ENCODE results near the gene BACH2. TPM values are rescaled to one million over a fixed set of nuclear protein-coding genes. Genes with fewer than 3 reads are reported as not detected.

The BACH2 gene
- total RNA-seq, 6 donors from 2014 or later = 3.1 to 6.8 (median 5.3) TPM

DNA sequence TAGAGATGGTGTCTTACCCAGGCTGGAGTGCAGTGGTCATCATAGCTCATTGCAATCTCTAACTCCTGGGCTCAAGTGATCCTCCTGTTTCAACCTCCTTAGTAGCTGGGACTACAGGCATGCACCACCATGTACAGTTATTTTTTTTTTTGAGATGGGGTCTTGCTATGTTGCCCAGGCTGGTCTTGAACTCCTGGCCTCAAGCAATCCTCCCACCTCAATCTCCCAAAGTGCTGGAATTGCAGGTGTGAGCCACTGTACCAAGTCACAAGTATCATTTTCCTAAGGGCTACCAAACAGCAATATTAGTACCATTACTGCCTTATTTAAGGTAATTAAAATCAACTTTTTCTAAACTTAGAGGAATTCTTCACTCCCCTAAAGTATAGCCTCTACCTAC lies 49.4 kb downstream of the BACH2 start:
- H3K27ac ChIP-seq = no peak overlapping the region
- no peak for TF ChIP-seq POLR2AphosphoS5 (IDR thresholded peaks at IDR 0.05)
- no peak for TF ChIP-seq EP300 (IDR thresholded peaks at IDR 0.05)
- no peak for TF ChIP-seq POLR2A (IDR thresholded peaks at IDR 0.05)
- TF ChIP-seq, protein P1, sequence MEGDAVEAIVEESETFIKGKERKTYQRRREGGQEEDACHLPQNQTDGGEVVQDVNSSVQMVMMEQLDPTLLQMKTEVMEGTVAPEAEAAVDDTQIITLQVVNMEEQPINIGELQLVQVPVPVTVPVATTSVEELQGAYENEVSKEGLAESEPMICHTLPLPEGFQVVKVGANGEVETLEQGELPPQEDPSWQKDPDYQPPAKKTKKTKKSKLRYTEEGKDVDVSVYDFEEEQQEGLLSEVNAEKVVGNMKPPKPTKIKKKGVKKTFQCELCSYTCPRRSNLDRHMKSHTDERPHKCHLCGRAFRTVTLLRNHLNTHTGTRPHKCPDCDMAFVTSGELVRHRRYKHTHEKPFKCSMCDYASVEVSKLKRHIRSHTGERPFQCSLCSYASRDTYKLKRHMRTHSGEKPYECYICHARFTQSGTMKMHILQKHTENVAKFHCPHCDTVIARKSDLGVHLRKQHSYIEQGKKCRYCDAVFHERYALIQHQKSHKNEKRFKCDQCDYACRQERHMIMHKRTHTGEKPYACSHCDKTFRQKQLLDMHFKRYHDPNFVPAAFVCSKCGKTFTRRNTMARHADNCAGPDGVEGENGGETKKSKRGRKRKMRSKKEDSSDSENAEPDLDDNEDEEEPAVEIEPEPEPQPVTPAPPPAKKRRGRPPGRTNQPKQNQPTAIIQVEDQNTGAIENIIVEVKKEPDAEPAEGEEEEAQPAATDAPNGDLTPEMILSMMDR (IDR thresholded peaks at IDR 0.05) = no peak
- no peaks in the 10 kb centered on the region for H3K9me3 ChIP-seq
- no peaks in the 10 kb centered on the region for H3K27me3 ChIP-seq
- peaks cover 0 to 5% (median 0%) of the 10 kb centered on the region in 4 donors for H3K36me3 ChIP-seq
- no peak overlapping the region for H3K4me3 ChIP-seq
- H3K4me1 ChIP-seq = no peaks in the 10 kb centered on the region
- DNase-seq (no peak), ATAC-seq (ENCODE audit: low FRiP score in 2 of 2) (no peak)

DNA sequence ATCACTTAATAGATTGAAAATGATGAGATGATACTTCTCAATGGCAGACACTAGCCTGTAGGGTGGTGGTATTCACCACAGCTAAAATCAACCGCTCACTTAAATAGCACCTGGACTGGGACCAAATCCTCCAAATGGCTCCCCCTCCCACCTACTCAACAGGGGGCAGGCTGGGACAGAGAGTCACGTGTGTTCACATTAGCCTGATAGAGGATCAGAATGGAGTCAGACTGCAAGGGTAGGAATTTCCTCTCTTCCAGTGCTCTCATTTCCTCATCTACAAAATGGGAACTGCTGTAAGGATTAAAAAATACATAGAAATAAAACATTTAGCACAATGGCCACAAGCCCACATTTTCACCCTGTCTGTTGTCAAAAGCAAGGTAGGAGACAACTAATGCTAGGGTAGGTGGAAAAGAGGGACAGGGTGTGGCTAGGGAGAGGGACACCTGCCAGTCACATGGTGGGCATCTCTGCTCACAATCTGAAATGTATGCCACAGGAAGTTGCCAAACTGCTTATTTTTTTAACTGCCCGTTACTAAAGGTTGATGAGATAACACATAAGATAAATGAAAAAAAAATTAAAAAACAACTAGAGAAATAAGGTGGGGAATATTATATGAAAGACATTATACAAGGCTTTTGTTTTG lies 55.3 kb downstream of the BACH2 start:
- H3K27ac ChIP-seq = no peak overlapping the region
- DNase-seq (no peak), ATAC-seq (ENCODE audit: low FRiP score in 2 of 2) (no peak)
- TF ChIP-seq EP300 (IDR thresholded peaks at IDR 0.05) (no peak), POLR2AphosphoS5 (IDR thresholded peaks at IDR 0.05) (no peak), POLR2A (IDR thresholded peaks at IDR 0.05) (no peak)
- TF ChIP-seq, protein P1 (IDR thresholded peaks at IDR 0.05) = no peak
- no peak overlapping the region for H3K4me3 ChIP-seq
- H3K4me1 ChIP-seq = no peaks in the 10 kb centered on the region
- no peaks in the 10 kb centered on the region for H3K36me3 ChIP-seq
- 56 to 59% methylated on average over 3 of the region's 3 CpGs for WGBS, 2 donors
- no peaks in the 10 kb centered on the region for H3K27me3 ChIP-seq
- H3K9me3 ChIP-seq = no peaks in the 10 kb centered on the region

- no peaks in the 10 kb centered on the region for H3K27me3 ChIP-seq
- H3K4me3 ChIP-seq = no peak overlapping the region
- H3K9me3 ChIP-seq = no peaks in the 10 kb centered on the region
- TF ChIP-seq, protein P1 (IDR thresholded peaks at IDR 0.05) = no peak
- TF ChIP-seq EP300 (IDR thresholded peaks at IDR 0.05) = no peak
- no peak for TF ChIP-seq POLR2A (IDR thresholded peaks at IDR 0.05)
- TF ChIP-seq POLR2AphosphoS5 (IDR thresholded peaks at IDR 0.05) = no peak
- H3K4me1 ChIP-seq = no peaks in the 10 kb centered on the region
- no peak overlapping the region for H3K27ac ChIP-seq
- DNase-seq (no peak), ATAC-seq (ENCODE audit: low FRiP score in 2 of 2) (no peak)
- WGBS, 2 donors = 71 to 80% methylated on average over 5 of the region's 5 CpGs
- no peaks in the 10 kb centered on the region for H3K36me3 ChIP-seq
Measured at GRCh38 chr6:90238496-90239266, 58.0 kb downstream of the BACH2 start.

DNA sequence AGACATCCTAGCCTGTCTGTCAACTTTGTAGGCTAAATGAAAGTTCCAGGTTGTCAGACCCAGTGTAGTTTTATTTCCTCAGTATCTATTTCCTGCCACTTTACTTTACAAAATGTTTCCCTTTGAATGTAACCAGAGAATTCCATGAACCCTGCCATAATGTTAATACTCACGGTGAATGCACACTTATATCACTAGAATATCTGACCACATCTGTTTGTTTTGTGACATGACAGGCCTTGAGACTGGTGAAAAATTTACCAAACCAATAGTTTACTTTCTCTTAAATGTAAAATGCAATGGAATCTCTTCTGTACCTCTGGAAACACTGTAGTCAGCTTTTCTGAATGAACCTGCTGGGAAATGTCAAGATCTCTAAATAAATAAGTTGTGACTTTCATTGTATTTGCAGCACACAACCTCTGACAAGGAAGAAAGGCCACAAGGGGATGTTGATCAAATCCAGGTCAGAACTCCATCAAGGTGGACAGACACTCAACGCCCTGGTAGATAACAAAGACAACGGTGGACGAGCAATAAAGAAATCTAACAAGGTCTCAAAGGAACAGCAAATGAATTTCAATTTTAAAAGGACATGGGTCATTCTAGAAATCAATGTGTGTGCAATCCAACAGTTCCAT lies 59.2 kb downstream of the BACH2 start:
- Histone ChIP-seq H3K27ac (no peak overlapping the region), H3K27me3 (no peaks in the 10 kb centered on the region), H3K4me3 (no peak overlapping the region), H3K9me3 (no peaks in the 10 kb centered on the region), H3K36me3 (no peaks in the 10 kb centered on the region), H3K4me1 (no peaks in the 10 kb centered on the region)
- TF ChIP-seq EP300 (IDR thresholded peaks at IDR 0.05) = no peak
- TF ChIP-seq, protein P1 (IDR thresholded peaks at IDR 0.05) = no peak
- TF ChIP-seq POLR2A (IDR thresholded peaks at IDR 0.05) = no peak
- TF ChIP-seq POLR2AphosphoS5 (IDR thresholded peaks at IDR 0.05) = no peak
- WGBS, 2 donors = 83 to 86% methylated on average over 4 of the region's 4 CpGs
- DNase-seq = no peak
- ATAC-seq (ENCODE audit: low FRiP score in 2 of 2) = no peak

All from upper lobe of left lung (tissue), 6 donors.